ENCODE measurements around the gene HS3ST6.

DNA sequence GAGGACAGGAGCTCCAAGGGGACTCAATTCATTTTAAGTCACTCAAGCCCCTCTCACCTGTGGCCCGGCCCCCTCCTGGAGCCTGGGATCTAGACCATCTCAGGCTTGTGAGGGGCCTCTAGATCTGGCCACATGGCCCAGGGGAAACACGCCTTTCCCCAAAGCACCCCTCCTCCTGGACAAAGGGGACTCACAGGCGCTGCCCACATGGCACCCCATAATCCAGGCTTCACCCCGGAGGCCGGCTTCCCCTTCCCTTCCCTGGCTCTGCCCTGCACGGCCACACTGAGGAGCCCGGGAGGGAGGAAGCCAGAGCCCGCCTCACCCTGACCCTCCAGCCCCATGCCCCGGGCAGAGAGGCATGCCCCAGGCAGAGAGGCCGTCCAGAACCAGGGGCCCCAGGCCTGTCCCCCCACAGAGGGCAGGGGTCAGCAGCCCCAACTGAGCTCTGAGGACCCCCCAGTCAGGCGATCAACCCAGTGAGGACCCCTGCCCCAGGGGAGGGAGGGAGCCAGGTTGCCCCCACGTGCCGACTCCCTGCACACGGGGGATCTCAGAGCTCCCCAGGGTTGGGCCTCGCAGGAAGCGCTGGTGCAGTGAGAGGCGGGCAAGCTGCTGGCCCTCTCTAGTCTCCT, 10.9 kb downstream of the HS3ST6 start:
- TF ChIP-seq, protein P1, sequence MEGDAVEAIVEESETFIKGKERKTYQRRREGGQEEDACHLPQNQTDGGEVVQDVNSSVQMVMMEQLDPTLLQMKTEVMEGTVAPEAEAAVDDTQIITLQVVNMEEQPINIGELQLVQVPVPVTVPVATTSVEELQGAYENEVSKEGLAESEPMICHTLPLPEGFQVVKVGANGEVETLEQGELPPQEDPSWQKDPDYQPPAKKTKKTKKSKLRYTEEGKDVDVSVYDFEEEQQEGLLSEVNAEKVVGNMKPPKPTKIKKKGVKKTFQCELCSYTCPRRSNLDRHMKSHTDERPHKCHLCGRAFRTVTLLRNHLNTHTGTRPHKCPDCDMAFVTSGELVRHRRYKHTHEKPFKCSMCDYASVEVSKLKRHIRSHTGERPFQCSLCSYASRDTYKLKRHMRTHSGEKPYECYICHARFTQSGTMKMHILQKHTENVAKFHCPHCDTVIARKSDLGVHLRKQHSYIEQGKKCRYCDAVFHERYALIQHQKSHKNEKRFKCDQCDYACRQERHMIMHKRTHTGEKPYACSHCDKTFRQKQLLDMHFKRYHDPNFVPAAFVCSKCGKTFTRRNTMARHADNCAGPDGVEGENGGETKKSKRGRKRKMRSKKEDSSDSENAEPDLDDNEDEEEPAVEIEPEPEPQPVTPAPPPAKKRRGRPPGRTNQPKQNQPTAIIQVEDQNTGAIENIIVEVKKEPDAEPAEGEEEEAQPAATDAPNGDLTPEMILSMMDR (IDR thresholded peaks at IDR 0.05; ENCODE audit: extremely low read depth in 1 of 2, insufficient read depth in 1 of 2, low read depth in 1 of 2, low read length in 2 of 2) = no peak
- no peak for TF ChIP-seq POLR2A (IDR thresholded peaks at IDR 0.05; ENCODE audit: low read depth, low read length)
- no peak for TF ChIP-seq EZH2 (IDR thresholded peaks at IDR 0.05; ENCODE audit: borderline replicate concordance, low read depth, low read length, severe bottlenecking)
- no peak for TF ChIP-seq JUN (IDR thresholded peaks at IDR 0.05; ENCODE audit: borderline replicate concordance, insufficient read depth, insufficient read length, low read depth)
- TF ChIP-seq POLR2AphosphoS5 (IDR thresholded peaks at IDR 0.05; ENCODE audit: insufficient read depth, low read depth, low read length) = no peak
